K562 (cell line): Measurements from ENCODE around the gene CARMIL3. TPM values are rescaled to one million over a fixed set of nuclear protein-coding genes. Genes with fewer than 3 reads are reported as not detected.

Experiments
- CBFB ChIP-seq: sonication (generic); formaldehyde crosslinking; IDR thresholded peaks from 2 replicates; pipeline ENCODE4 v1.4.0; 2020; ENCODE audit warnings: mild to moderate bottlenecking, missing genetic modification reagents
- CREB1 ChIP-seq, 2 experiments: sonication (generic) in 1 of 2; formaldehyde crosslinking in 1 of 2; IDR thresholded peaks; 2 replicates each; pipeline versions ENCODE4 v1.6.1 to v1.8.0; 2012 to 2022; ENCODE audit warnings: inconsistent platforms in 1 of 2, mild to moderate bottlenecking in 1 of 2, missing genetic modification reagents in 1 of 2, moderate library complexity in 1 of 2
- CTBP1 ChIP-seq: fragments of 450-650 bp; IDR thresholded peaks from 2 replicates; pipeline ENCODE4 v1.6.1; 2016; ENCODE audit warnings: borderline replicate concordance
- ELK1 ChIP-seq: sonication (generic); formaldehyde crosslinking; IDR thresholded peaks from 2 replicates; pipeline ENCODE4 v1.8.1; 2022; ENCODE audit warnings: missing genetic modification reagents
- GTF2E2 ChIP-seq: fragments of 200-800 bp; sonication (Bioruptor generic); IDR thresholded peaks from 2 replicates; pipeline ENCODE4 v1.6.1; 2016; ENCODE audit warnings: missing genetic modification characterization, missing compliant biosample characterization
- IFI16 ChIP-seq: fragments of 250-450 bp; sonication (Bioruptor Pico); IDR thresholded peaks from 2 replicates; pipeline ENCODE4 v2.1.2; 2022; ENCODE audit warnings: mild to moderate bottlenecking, inconsistent platforms
- KDM5B ChIP-seq: fragments of 200-600 bp; sonication (generic); IDR thresholded peaks from 2 replicates; pipeline ENCODE4 v1.6.1; 2012; ENCODE audit warnings: low read depth, mild to moderate bottlenecking, moderate library complexity, low read length, control low read depth, inconsistent platforms; ENCODE audit not compliant: insufficient replicate concordance
- L3MBTL2 ChIP-seq: fragments of 450-650 bp; IDR thresholded peaks from 2 replicates; pipeline ENCODE4 v1.6.1; 2016; ENCODE audit warnings: mild to moderate bottlenecking, moderate library complexity
- MECOM ChIP-seq: fragments of 250-450 bp; sonication (Bioruptor Pico); IDR thresholded peaks from 2 replicates; pipeline ENCODE4 v1.8.0; 2022; ENCODE audit warnings: inconsistent platforms
- NCOA1 ChIP-seq: fragments of 450-650 bp; IDR thresholded peaks from 2 replicates; pipeline ENCODE4 v1.6.1; 2016; ENCODE audit warnings: low read depth
- NEUROD1 ChIP-seq: fragments of 150-350 bp; IDR thresholded peaks from 2 replicates; pipeline ENCODE4 v1.6.1; 2014; ENCODE audit warnings: borderline replicate concordance, low read length, low read depth; ENCODE audit not compliant: partially characterized antibody
- NRF1 ChIP-seq, 2 experiments: fragments of 450-650 bp; IDR thresholded peaks in 1 of 2; conservative IDR thresholded peaks in 1 of 2; 2 replicates each; pipeline ENCODE4 v1.6.1; 2014; ENCODE audit warnings: mild to moderate bottlenecking in 2 of 2
- PRDM10 ChIP-seq: fragments of 450-650 bp; IDR thresholded peaks from 2 replicates; pipeline ENCODE4 v1.6.1; 2018; ENCODE audit not compliant: partially characterized antibody
- SAFB ChIP-seq: fragments of 200-400 bp; formaldehyde crosslinking; IDR thresholded peaks from 2 replicates; pipeline ENCODE4 v1.6.1; 2017; ENCODE audit warnings: low read depth, low read length, borderline replicate concordance
- TBP ChIP-seq: optimal IDR thresholded peaks from 2 replicates; pipeline ENCODE3; 2011; ENCODE audit warnings: low read depth, low read length, improper control_type of control experiment
- VEZF1 ChIP-seq: fragments of 200-800 bp; sonication (Bioruptor generic); IDR thresholded peaks from 2 replicates; pipeline ENCODE4 v1.6.1; 2017; ENCODE audit warnings: missing genetic modification characterization, missing compliant biosample characterization
- ZBTB5 ChIP-seq: fragments of 450-650 bp; IDR thresholded peaks from 2 replicates; pipeline ENCODE4 v1.6.1; 2017; ENCODE audit warnings: antibody characterized with exemption
- ZNF212 ChIP-seq: fragments of 450-650 bp; formaldehyde crosslinking; IDR thresholded peaks from 2 replicates; pipeline ENCODE4 v1.4.0; 2020; ENCODE audit warnings: mild to moderate bottlenecking
- polyA plus RNA-seq, 8 experiments: library from polyadenylated mRNA; depleted of rRNA in 4 of 8; stranded (reverse) in 5 of 8; unstranded in 3 of 8; fragments of >200 nt; fragmentation: Nextera tagmentation in 2 of 8; fragmentation: Illumina TruSeq in 1 of 8; extraction: Ambion mirVana in 2 of 8; extraction: Trizol in 1 of 8; gene quantifications; 2 replicates each; pipeline versions ENCODE4 v1.2.1 to v1.2.3, GENCODE V29; 2011 to 2014; ENCODE audit warnings: inconsistent platforms in 1 of 8, missing spikeins in 1 of 8
- total RNA-seq, 7 experiments: library from RNA; depleted of rRNA in 6 of 7; stranded (reverse); fragments of >200 nt in 6 of 7; fragmentation: Illumina TruSeq in 2 of 7; extraction: Trizol in 2 of 7; gene quantifications; 2 replicates each; pipeline versions ENCODE4 v1.2.1 to v1.2.3, GENCODE V29; 2011 to 2021; ENCODE audit warnings: low replicate concordance in 1 of 7

CARMIL3 gene
- total and polyA plus RNA-seq, 9 of the 15 experiments (the other 6 are each of a cell fraction or from before 2014, with no cell fraction given), result 0.01 to 0.11 (median 0.05) TPM; not detected in 5

- TF ChIP-seq ZBTB5, result no peak
- TF ChIP-seq IFI16 (CRISPR knock-in tag), result no peak
- TF ChIP-seq L3MBTL2, result peak; percentile 94
- peak; percentile 35 for TF ChIP-seq TBP
- TF ChIP-seq ZNF212, result no peak
- peak; percentile 67 for TF ChIP-seq PRDM10
- no peak for TF ChIP-seq NCOA1
- TF ChIP-seq NRF1 (conservative IDR thresholded peaks at IDR 0.05 in 1 of 2, IDR thresholded peaks at IDR 0.05 in 1 of 2), result peak; percentile 92 to 93
- TF ChIP-seq KDM5B, result no peak
- peak; percentile 92 for TF ChIP-seq VEZF1 (CRISPR knock-in tag)
- TF ChIP-seq CTBP1, result peak; percentile 54; the same call in 1 of the 2 replicates
- peak; percentile 93 for TF ChIP-seq CREB1 (IDR thresholded peaks at IDR 0.05)
- peak; percentile 97 for TF ChIP-seq CREB1 (CRISPR knock-in tag; IDR thresholded peaks at IDR 0.05)
- TF ChIP-seq GTF2E2 (tag), result no peak
- no peak for TF ChIP-seq CBFB (CRISPR knock-in tag)
- TF ChIP-seq SAFB, result peak; percentile 91
- TF ChIP-seq ELK1 (CRISPR knock-in tag), result no peak
- peak; percentile 94 for TF ChIP-seq NEUROD1
- no peak for TF ChIP-seq MECOM (CRISPR knock-in tag)
These were observed 63.0 kb downstream of the CARMIL3 start, which contains the start of the genes DCAF11 and NRL (continued) for GRCh38 chr14:24114532-24115421.
